GM04504 (cell line): Measurements from ENCODE around the gene CSPG4.
"Not testable (repeated sequence)": the region's sequence is repeated elsewhere in the genome, so short reads cannot be mapped to it uniquely, and the experiment has no call there.

Experiments used
- DNase-seq: peaks from one replicate; pipeline ENCODE4 v3.0.0-alpha.2; 2012; ENCODE audit warnings: low read depth

CSPG4 gene

DNA sequence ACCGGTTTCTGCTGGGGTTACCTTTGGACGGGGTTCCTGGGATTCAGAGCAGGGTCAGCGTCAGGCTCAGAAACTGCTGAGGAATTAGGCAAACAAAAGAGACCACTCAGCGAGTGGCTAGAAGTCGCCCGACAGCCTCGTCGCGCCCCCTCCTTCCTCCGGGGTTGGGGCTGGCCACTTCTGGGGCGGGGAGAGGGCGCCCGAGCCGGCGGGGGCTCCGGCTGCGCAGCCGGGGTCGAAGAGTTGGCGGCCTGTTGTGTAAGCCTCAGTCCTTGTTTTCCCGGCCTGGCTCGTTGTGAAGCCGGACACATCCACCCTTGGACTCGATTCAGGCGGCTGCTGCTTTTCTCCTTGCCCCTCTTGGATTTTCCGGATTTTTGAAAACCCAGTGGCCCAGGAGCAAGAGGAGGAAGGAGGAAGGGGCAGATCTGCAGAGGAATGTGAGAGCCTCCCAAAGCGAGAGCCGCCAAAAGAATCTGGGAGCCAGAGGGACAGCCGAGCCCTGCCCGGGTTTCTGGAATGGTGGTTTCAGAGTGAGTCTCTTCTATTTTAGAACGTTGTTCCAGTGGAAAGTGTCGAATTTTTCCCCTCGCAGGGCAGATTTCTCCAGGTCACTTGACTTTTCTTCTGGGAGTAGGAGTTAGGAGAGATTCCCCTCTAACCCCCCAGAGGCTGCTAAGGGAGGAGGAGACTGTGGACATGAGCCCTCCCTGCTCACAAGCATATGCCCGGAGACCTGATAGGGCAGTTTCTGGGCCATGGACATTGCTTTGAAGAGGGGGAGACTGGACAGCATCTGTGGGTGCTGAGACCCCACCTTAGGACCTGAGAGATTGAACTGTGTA, 64.3 kb downstream of the CSPG4 start:
- DNase-seq: no peak

DNA sequence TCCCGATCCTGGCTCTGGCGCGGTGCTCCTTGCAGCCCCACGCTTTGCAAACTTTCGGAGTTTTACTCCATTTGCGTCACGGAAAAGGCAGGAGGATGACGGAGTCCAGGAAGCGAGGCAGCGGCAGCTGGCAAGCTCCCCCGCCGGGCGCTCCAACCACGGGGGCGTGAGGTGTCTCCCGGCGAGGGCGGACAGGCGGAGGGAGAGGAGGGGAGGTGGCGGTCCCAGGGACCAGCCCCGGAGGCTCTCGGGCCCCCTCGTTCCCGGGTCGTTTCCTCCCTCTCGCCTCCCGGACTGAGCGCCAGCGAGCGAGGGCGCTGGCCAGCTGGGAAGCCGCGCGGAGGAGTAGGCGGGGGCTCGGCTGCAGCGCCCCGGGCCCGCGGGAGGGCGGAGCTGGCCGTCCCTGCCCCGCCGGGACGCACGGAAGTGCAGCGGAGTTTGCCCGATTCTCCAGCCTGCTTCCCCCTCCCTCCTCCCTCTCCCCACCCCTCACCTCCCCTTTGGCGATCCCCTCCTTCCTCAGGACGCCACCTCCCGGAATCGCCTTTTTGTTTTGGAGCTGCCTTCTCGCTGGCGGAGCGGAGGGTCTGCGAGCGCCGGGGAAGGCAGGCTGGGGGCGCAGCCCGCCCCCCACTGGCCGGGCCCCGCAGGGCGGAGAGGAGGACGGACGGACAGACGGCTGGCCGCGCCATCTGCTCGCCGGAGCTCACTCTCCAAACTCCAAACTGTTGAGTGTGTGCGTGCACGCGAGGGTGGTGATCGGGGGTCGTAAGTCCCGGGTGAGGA, 65.1 kb downstream of the CSPG4 start, which contains the start of gene SNX33:
Gene SNX33, plus strand, starts transcription at position 543 of the 786 bp plus-strand sequence. CDS start 1,191 bp downstream, outside the sequence.
- peak; percentile 69 for DNase-seq

DNA sequence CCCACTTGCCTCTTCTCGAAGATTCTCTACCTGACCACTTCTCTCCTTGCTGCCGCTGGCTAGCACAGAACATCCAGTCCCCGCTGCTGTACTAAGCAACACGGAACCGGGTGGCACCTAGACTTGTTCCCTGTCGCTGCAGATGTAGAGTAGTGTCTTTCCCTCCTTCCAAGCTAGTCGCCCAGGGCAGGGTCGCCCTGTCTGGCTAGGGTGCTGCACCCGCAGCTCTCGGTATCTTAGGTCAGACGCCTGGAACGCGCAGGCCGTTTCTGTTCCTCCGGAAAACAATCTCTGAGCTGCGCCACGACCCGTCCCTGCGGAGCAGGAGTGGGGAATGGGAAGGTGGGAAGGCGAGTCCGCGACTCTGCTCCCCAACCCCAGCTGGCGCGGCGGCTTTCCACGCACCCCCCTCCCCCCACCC, 65.7 kb downstream of the CSPG4 start:
- DNase-seq: no peak

DNA sequence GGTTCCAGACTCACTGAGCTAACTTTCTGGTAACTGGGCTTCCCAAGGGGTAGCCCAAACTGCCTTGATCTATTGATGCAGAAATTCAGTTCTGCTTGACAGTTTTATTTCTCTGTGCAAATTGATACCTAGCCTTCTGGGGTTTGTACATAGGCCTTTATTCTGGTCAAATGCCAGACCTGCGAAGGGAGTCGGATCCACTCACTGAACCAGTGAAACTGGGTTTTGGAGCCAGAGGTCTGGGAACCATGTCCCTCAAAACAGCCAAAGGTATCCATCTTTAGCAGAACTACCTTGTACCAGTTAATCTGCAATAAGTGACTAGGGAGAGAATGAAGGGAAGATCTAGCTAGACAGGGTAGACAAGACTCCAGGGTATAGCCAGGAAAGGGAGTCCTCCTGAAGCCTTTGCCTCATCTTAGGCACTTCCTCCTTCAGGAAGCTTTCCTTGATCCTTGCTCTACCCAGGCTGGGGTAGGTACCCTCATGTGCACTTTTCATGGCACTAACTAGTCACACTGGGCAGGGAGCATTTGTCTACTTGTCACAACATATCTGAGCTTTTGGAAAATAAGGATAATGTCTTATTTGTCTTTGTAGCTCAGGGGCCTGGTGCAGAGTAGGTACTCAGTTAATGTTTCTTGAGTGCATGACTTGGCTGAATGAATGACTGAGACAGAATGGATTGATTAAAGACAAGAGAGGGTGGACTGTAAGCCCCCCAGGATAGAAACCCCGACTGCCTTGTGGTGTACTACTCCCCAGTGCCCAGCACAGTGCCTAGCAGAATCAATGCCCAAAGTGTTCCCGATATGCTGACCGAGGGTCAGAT, 66.3 kb downstream of the CSPG4 start:
- DNase-seq: no peak

DNA sequence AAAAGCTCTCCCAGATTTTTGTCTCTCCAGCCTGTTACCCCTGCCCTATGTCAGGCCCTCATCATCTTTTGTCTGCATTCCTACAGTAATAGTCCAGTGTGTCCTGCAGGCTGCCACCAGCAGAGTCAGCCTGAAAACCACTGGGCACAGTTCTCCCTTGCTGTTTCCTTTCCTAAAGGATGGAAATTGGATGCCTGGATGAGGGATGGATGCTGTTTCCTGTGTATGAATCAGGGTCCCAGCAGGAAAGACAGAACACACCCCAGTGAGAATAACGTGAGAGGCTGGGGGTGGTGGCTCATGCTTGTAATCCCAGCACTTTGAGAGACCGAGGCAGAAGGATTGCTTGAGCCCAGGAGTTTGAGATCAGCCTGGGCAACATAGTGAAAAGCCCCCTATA, 68.3 kb downstream of the CSPG4 start:
- no peak for DNase-seq

DNA sequence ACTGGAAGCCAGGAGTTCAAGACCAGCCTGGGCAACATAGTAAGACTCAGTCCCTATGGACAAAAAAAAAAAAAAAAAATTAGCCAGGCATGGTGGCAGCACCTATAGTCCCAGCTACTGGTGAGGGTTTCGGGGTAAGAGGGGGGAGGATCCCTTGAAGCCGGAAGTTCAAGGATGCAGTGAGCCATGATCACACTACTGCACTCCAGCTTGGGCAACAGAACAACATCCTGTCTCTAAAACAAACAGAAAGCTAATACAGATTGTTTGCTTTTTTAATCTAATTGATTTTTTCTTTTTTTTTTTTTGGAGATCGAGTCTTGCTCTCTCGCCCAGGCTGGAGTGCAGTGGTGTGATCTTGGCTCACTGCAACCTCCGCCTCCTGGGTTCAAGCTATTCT, 71.0 kb downstream of the CSPG4 start:
- DNase-seq: no peak

DNA sequence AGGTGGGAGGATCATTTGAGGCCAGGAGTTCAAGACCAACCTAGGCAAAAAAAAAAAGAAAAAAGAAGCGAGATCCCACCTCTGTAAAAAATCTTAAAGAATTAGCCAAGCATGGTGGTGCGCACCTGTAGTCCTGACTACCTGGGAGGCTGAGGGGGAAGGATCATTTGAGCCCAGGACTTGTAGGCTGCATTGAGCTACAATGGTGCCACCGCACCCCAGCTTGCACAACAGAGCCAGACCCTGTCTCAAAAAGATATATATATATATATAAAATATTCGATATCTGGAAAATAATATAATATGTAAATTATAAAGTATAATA, 71.5 kb downstream of the CSPG4 start:
- DNase-seq: no peak

DNA sequence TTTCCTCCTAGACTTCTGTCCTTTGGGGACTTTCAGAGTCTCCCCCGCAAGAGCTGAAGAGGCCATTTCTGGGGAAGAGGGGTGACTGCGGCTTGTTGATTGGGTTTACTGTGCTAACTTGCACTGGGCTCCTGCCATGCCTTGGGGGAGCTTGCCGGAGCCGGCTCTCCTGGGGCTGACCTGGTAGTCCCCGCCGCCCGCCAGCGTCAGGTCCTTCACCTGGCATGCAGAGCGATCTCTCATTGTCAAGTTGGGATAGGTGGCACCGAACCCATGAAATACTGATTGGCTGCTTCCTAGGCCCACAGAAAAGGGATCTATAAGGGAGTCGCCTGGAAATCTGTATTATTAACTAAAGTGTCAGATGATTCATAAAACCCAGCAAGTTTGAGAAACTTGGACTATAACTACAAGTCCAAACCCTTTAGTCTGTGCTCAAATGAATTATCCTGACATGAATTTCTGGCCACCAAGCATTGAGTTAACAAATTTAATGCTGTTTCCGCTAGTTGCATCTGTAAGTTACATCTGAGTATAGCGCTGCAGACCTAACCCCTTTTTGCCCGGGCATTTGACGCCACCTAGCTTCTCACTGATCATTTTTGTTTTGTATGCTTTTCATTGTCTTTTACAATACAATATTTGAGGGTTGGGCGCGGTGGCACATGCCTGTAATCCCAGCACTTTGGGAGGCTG, 72.0 kb downstream of the CSPG4 start:
- DNase-seq: no peak

DNA sequence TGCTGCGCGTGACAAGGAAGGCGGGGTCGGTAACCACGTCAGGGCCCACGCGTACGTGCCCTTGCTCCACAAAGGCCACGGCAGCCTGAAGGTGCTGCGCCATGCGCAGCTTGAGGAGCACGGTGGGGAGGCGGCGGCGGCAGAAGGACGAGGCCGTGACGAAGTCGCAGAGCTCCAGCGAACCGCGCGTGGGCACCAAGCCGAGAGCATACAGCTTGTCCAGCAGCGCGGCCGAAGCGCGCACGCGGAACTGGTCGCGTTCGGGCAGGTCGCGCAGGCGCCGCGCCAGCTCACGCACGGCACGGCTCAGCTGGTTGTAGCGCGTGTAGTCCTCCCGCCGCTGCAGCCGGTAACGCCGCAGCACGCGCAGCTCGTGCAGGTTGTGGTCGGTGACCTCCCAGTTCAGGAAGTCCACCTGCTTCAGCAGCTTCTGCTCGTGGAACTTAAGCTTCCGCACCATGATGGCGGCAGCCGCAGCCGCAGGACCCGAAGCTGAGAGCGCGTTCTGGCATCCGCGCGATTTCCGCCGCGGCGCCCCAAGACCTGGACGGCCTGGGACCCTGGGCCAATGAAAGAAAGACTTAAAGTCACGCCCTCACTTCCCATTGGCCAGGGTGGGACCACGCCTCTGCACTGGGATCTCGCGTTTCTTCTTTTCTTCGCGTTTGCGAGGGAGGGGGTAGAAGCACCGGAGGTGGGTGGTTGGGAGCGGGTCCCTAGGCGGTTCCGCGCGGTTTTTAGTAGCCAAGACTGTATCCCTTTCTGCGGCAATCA, 72.8 kb downstream of the CSPG4 start, which contains the start of gene IMP3:
Gene IMP3, minus strand, starts transcription at position 516 of the 774 bp plus-strand sequence. Its CDS starts 56 bp downstream, at position 460.
- peak; percentile 94 for DNase-seq

DNA sequence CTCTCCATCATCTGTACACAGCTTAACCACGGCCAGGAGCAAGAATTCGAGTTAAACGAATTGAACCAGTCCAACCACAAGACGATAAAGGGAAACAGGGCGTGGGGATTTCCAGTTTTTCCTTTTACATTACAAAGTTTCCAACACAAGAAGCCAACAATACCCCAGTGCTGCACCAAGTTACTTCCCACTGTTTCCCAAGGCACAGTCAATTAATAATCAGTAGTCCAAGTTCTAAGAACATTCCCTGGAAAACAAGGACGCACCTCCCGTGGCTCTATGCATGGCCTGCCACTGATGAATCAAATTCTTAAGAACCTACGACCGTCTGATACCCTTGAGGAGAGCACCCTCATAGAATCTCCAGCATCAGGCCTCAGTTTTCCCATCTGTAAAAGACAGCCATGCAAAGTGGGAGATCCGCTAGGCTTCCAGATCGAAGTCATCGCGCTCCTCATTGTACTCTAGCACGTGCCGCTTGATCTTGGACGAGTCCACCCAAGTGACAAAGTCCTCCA, 73.4 kb downstream of the CSPG4 start:
- no peak for DNase-seq

DNA sequence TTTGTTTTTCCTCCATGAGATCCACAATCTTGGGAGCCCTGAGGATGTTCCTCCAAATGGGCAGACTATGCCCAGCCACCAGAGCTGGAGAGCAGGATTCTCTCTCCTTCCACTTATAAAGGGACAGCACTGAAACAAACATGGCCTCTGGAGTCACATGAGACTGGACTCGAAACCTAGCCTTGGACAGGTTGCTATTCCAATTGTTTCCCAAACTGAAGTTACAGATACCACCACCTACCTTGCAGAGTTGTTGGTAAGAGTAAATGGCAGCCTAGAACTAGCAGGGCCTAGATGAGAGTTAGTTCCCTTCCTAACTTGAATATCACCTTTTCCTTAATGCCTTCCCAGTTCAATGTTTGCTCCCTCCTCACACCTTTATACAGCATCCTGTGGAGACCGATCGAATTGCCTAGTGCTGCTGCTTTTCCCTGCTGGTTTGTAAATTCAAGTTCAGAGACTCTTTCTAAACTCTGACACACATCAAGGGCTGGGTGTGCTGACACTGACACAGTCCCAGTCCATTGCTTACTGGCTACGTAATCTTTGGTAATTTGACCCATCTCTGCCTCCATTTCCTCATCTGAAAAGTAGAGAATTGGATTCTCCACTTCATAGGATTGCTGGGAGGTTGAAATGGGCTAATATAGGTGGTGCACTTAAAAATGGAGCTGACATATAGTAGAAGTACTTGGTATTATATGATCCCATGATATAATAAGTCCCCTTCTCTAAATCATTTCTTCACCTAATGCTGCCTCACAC, 75.2 kb downstream of the CSPG4 start:
- no peak for DNase-seq

DNA sequence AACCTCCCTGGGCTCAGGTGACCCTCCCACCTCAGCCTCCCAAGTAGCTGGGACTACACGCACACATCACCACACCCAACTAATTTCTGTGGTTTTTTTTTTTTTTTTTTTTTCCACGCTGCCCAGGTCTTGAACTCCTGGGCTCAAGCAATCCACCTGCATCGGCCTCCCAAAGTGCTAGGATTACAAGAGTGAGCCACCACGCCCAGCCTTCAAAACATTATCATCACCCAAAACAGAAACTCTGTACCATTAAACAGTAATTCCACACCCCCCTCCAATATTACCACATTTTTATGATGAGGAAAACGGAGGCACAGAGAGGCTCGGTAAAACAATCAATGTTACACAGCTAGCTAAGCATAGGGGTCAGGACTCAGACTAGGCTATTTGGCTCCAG, 76.6 kb downstream of the CSPG4 start:
- no peak for DNase-seq

DNA sequence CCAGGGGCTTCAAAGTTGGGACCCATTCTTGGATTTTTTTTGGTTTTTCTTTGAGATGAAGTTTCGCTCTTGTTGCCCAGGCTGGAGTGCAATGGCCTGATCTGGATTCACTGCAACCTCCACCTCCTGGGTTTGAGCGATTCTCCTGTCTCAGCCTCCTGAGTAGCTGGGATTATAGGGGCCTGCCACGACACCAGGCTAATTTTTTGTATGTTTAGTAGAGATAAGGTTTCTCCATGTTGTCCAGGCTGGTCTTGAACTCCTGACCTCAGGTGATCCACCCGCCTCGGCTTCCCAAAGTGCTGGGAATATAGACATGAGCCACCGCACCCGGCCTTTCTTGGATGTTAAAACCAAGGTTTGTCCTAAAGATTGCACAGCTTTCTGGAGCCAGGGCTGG, 78.7 kb downstream of the CSPG4 start:
- not testable (repeated sequence) for DNase-seq

DNA sequence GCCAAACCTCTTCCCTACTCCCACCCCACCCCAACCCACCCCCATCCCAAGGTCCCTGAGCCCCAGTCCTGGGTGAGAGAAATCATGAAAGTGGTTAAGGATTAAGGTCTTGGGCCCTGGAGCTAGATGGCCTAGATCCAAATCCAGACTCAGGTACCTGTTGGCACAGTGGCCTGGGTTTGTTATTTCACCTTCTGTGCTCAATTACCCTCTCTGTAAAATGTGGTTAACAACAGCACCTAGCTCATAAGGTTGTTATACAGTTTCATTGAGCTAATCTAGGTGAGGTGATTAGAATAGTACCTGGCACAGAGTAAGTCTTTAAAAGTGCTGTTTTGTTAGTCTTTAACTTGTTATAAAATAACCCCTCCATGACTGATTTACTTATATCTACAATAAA, 80.7 kb downstream of the CSPG4 start:
- DNase-seq: no peak

DNA sequence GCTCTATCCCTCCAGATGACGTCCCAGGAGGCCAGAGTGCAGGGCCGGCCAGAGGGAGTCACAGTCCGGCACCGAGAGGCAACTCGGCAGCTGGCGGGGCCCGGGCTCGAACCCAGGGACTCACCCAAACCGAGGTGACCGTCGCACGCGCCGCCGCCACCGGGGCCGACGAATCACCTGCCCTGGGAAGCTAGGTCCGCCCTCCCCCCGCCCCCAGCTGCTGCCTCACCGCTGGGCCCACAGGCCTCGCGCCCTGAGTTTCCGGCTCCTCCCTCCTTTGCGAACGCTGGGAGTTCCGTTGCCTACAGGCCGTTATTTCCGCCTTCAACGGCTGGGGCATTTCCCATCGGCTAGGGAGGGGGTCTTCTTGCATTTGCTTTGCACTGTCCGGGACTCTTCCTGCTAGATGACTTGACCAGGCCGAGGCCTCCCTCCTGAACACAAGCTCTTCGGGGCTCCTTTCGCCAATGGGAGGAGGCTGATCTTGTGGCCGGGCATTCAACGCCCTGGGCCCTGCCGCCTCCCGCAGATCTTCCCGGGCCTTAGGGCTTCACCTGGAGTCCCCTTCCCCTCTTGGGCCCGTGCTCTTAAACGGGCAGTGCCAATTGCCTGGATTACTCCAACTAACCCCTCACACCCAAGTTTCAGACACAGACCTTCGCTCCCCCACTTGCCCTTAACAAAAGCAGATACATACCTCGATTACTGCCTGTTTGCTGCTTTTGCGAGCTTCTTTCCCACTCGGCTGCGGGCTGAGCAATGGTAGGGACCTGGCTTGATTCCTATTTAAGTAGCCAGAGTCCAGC, 86.9 kb downstream of the CSPG4 start, which contains the start of gene SNUPN:
Gene SNUPN, minus strand, starts transcription at position 184 of the 806 bp plus-strand sequence. CDS start 4,674 bp downstream, outside the sequence.
- peak; percentile 79 for DNase-seq
